SK-N-SH treated with all-trans-retinoic acid at 6 μM for 48 hours (cell line): ENCODE measurements around the gene ZNRF4.

Experiments used
- ATAC-seq: fragments of 200-7000 bp; cut with Tn5 transposase; 3 replicates; pipeline ENCODE4 v1.9.1; 2020; ENCODE audit warnings: mild to moderate bottlenecking, moderate library complexity
- ARNTL ChIP-seq: fragments of 450-650 bp; formaldehyde crosslinking; IDR thresholded peaks from 2 replicates; pipeline ENCODE4 v1.5.0; 2020; ENCODE audit warnings: low read depth, mild to moderate bottlenecking, moderate library complexity, borderline replicate concordance
- BACH2 ChIP-seq: fragments of 250-450 bp; sonication (Bioruptor Pico); IDR thresholded peaks from 2 replicates; pipeline ENCODE4 v1.9.0; 2021; ENCODE audit warnings: mild to moderate bottlenecking, borderline replicate concordance
- CREB5 ChIP-seq: fragments of 250-450 bp; sonication (Bioruptor Pico); IDR thresholded peaks from 2 replicates; pipeline ENCODE4 v1.5.1; 2020; ENCODE audit warnings: low read depth, mild to moderate bottlenecking, moderate library complexity
- CSDC2 ChIP-seq: fragments of 250-450 bp; sonication (Bioruptor Pico); IDR thresholded peaks from 2 replicates; pipeline ENCODE4 v1.5.0; 2020; ENCODE audit warnings: mild to moderate bottlenecking, moderate library complexity
- ESRRG ChIP-seq: fragments of 250-450 bp; sonication (Bioruptor Pico); IDR thresholded peaks from 2 replicates; pipeline ENCODE4 v1.6.1; 2021; ENCODE audit warnings: mild to moderate bottlenecking
- GLIS3 ChIP-seq: fragments of 250-450 bp; sonication (Bioruptor Pico); IDR thresholded peaks from 2 replicates; pipeline ENCODE4 v1.5.0; 2020; ENCODE audit warnings: mild to moderate bottlenecking, moderate library complexity
- ISL1 ChIP-seq: fragments of 250-450 bp; sonication (Bioruptor Pico); IDR thresholded peaks from 2 replicates; pipeline ENCODE4 v2.1.2; 2022; ENCODE audit warnings: mild to moderate bottlenecking, moderate library complexity
- OSR1 ChIP-seq: fragments of 250-450 bp; sonication (Bioruptor Pico); IDR thresholded peaks from 2 replicates; pipeline ENCODE4 v1.8.0; 2022; ENCODE audit warnings: moderate library complexity, mild to moderate bottlenecking, inconsistent platforms
- PPARA ChIP-seq: fragments of 250-450 bp; sonication (Bioruptor Pico); IDR thresholded peaks from 2 replicates; pipeline ENCODE4 v1.5.0; 2020; ENCODE audit warnings: mild to moderate bottlenecking, borderline replicate concordance
- RARB ChIP-seq: fragments of 250-450 bp; sonication (Bioruptor Pico); IDR thresholded peaks from 2 replicates; pipeline ENCODE4 v1.8.0; 2021; ENCODE audit warnings: mild to moderate bottlenecking, moderate library complexity
- SNAI2 ChIP-seq: fragments of 250-450 bp; sonication (Bioruptor Pico); IDR thresholded peaks from 2 replicates; pipeline ENCODE4 v1.5.0; 2020; ENCODE audit warnings: mild to moderate bottlenecking, moderate library complexity
- TCF4 ChIP-seq: fragments of 250-450 bp; sonication (Bioruptor Pico); IDR thresholded peaks from 2 replicates; pipeline ENCODE4 v1.8.0; 2021; ENCODE audit warnings: mild to moderate bottlenecking, moderate library complexity, borderline replicate concordance
- TOX ChIP-seq: fragments of 250-450 bp; sonication (Bioruptor Pico); IDR thresholded peaks from 2 replicates; pipeline ENCODE4 v1.8.0; 2021; ENCODE audit warnings: mild to moderate bottlenecking, moderate library complexity, borderline replicate concordance
- TSHZ2 ChIP-seq: fragments of 250-450 bp; sonication (Bioruptor Pico); IDR thresholded peaks from 2 replicates; pipeline ENCODE4 v1.5.0; 2020; ENCODE audit warnings: mild to moderate bottlenecking, moderate library complexity
- ZC3H10 ChIP-seq: fragments of 250-450 bp; sonication (Bioruptor Pico); IDR thresholded peaks from 2 replicates; pipeline ENCODE4 v1.5.1; 2021; ENCODE audit warnings: mild to moderate bottlenecking, moderate library complexity
- ZFP3 ChIP-seq: fragments of 250-450 bp; sonication (Bioruptor Pico); IDR thresholded peaks from 2 replicates; pipeline ENCODE4 v1.5.0; 2020; ENCODE audit warnings: mild to moderate bottlenecking, moderate library complexity
- ZFP30 ChIP-seq: fragments of 450-650 bp; formaldehyde crosslinking; IDR thresholded peaks from 2 replicates; pipeline ENCODE4 v1.5.0; 2022; ENCODE audit warnings: mild to moderate bottlenecking, moderate library complexity
- ZNF565 ChIP-seq: fragments of 450-650 bp; formaldehyde crosslinking; conservative IDR thresholded peaks from 2 replicates; pipeline ENCODE4 v1.5.0; 2020; ENCODE audit warnings: low read depth, mild to moderate bottlenecking, moderate library complexity
- ZNF70 ChIP-seq: fragments of 450-650 bp; formaldehyde crosslinking; IDR thresholded peaks from 2 replicates; pipeline ENCODE4 v1.5.0; 2020; ENCODE audit warnings: mild to moderate bottlenecking, moderate library complexity
- ZNF8 ChIP-seq: fragments of 450-650 bp; formaldehyde crosslinking; IDR thresholded peaks from 2 replicates; pipeline ENCODE4 v1.5.0; 2020; ENCODE audit warnings: mild to moderate bottlenecking, moderate library complexity
- TF ChIP-seq, protein P1 (sequence below): fragments of 250-450 bp; sonication (Bioruptor Pico); IDR thresholded peaks from 2 replicates; pipeline ENCODE4 v1.5.1; 2021; ENCODE audit warnings: mild to moderate bottlenecking, moderate library complexity
- TF ChIP-seq, protein P2 (sequence below): fragments of 250-450 bp; sonication (Bioruptor Pico); IDR thresholded peaks from 2 replicates; pipeline ENCODE4 v1.8.0; 2020; ENCODE audit warnings: mild to moderate bottlenecking, moderate library complexity, borderline replicate concordance

The ZNRF4 gene

DNA sequence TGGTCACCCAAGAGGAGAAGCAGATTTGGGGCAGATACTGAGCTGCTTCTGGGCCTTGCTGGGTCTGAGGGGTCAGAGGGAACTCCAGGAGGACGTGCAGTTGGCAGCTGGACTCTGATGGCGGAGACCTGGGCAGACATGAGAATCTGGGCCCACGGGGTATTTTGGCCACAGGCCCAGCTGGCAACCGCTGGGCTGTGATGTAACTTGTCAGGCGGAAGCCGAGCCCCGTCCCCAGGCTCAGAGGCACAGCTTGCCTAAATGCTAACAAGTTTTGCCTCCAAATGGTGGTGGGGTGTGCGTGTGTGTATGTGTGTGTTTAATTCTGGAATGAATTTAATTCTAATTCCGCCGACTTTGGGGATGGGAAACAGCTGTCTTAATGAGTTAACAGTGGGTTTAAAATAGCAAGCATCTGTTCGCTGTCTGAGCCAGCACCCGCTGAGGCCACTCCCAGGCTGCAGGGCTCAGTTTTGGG, 11.6 kb downstream of the ZNRF4 start:
- peak; percentile 27 for ATAC-seq
- TF ChIP-seq, protein P1, sequence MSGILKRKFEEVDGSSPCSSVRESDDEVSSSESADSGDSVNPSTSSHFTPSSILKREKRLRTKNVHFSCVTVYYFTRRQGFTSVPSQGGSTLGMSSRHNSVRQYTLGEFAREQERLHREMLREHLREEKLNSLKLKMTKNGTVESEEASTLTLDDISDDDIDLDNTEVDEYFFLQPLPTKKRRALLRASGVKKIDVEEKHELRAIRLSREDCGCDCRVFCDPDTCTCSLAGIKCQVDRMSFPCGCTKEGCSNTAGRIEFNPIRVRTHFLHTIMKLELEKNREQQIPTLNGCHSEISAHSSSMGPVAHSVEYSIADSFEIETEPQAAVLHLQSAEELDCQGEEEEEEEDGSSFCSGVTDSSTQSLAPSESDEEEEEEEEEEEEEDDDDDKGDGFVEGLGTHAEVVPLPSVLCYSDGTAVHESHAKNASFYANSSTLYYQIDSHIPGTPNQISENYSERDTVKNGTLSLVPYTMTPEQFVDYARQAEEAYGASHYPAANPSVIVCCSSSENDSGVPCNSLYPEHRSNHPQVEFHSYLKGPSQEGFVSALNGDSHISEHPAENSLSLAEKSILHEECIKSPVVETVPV (CRISPR knock-in tag) = no peak
- TF ChIP-seq ZNF8 (CRISPR knock-in tag) = no peak
- TF ChIP-seq ESRRG (CRISPR knock-in tag) = no peak

- TF ChIP-seq ZFP3 (no peak), RARB (CRISPR knock-in tag) (no peak), TCF4 (CRISPR knock-in tag) (no peak), TSHZ2 (CRISPR knock-in tag) (no peak), SNAI2 (CRISPR knock-in tag) (no peak), OSR1 (CRISPR knock-in tag) (no peak), PPARA (CRISPR knock-in tag) (no peak), ZC3H10 (CRISPR knock-in tag) (no peak), TOX (CRISPR knock-in tag) (no peak), ZNF70 (CRISPR knock-in tag) (no peak), GLIS3 (CRISPR knock-in tag) (no peak), ZNF565 (CRISPR knock-in tag) (no peak), CREB5 (no peak), ARNTL (CRISPR knock-in tag) (no peak), ISL1 (CRISPR knock-in tag) (no peak), ZFP30 (CRISPR knock-in tag) (no peak)
- ATAC-seq = no peak
These were observed 15.1 kb downstream of the ZNRF4 start for GRCh38 chr19:5470264-5470671.

- TF ChIP-seq, protein P1 (CRISPR knock-in tag) = no peak
- no peak for TF ChIP-seq ZNF565 (CRISPR knock-in tag)
- TF ChIP-seq TSHZ2 (CRISPR knock-in tag) = no peak
- no peak for TF ChIP-seq PPARA (CRISPR knock-in tag)
- no peak for TF ChIP-seq CSDC2
- no peak for TF ChIP-seq BACH2
- no peak for TF ChIP-seq ISL1 (CRISPR knock-in tag)
- TF ChIP-seq, protein P2, sequence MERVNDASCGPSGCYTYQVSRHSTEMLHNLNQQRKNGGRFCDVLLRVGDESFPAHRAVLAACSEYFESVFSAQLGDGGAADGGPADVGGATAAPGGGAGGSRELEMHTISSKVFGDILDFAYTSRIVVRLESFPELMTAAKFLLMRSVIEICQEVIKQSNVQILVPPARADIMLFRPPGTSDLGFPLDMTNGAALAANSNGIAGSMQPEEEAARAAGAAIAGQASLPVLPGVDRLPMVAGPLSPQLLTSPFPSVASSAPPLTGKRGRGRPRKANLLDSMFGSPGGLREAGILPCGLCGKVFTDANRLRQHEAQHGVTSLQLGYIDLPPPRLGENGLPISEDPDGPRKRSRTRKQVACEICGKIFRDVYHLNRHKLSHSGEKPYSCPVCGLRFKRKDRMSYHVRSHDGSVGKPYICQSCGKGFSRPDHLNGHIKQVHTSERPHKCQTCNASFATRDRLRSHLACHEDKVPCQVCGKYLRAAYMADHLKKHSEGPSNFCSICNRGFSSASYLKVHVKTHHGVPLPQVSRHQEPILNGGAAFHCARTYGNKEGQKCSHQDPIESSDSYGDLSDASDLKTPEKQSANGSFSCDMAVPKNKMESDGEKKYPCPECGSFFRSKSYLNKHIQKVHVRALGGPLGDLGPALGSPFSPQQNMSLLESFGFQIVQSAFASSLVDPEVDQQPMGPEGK (CRISPR knock-in tag) = no peak
- no peak for TF ChIP-seq ARNTL (CRISPR knock-in tag)
- ATAC-seq = no peak
These were observed 17.1 kb downstream of the ZNRF4 start for GRCh38 chr19:5472286-5472685.
